ENCODE data around the gene STX8.

The STX8 gene

DNA sequence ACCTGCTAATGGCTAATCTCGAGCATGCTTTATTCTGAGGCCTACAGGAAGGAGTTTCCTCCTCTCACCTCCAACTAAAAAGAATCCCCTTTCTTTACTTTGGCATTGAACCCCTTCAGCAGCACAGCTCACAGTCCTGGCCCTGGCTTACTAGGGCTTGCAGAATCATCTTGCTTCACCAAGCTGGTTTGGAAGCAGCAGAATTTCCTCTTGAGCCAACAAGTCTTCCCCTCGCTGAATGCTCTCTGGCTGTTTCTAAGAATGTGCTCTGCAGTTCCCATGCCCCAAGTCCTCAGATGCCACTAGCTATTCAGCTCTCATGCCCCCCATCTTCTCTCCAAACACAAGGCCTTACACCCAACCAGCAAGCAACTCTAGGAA is 283.1 kb downstream of the STX8 start:
- DNase-seq (ENCODE audit: low spot score): no peak

DNA sequence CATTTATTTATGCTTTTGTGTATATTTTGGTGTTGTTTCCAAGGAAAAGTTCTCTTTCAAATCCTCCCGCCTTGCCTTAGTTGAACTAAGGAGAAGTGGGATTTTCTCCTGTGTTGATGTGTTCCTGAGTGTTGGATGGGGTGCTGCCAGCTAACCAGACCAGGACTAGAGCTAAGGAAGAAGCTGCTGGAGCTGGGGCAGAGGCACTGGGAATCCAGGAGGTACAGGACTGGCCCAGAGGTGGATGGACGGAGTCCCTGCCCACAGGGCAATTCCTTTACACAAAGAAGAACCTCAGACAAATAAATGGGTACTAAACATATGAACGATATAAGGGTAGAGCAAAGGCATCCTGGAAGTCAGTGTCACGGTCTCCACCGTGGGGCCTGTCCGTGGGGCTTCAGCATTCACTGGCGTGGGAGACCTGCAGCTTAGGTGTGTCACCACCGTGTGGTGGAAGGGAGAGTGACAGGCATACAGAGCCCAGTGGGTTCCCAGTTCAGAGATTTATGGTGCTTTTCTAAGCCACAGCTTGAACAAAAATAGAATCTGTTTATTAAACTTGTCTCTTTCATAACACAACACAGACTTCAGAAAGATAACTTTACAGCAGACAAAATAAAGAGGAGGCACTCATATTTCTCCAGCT is 283.6 kb downstream of the STX8 start:
- DNase-seq (ENCODE audit: low spot score): peak; percentile 46

DNA sequence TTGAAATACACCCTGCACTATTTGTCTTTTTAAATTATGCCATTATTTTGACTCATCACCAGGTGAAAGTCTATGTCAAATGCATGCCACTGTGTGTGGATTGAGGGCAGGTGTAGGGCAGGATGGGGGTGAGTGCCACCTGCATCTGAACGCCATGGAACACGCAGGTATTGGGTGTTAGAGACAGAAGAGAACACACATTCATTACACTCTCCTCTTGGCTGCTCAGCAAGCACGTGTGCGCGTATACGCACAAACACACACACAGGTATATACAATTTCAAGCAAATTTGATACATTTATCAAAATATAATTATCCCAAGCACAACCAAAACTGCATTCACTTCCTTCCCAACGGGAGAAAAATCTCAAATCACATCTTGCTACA is 285.4 kb downstream of the STX8 start:
- DNase-seq (ENCODE audit: low spot score): no peak

GRCh38 chr17:9287306-9287705 is 288.3 kb downstream of the STX8 start:
- no peak for DNase-seq (ENCODE audit: low spot score)

DNA sequence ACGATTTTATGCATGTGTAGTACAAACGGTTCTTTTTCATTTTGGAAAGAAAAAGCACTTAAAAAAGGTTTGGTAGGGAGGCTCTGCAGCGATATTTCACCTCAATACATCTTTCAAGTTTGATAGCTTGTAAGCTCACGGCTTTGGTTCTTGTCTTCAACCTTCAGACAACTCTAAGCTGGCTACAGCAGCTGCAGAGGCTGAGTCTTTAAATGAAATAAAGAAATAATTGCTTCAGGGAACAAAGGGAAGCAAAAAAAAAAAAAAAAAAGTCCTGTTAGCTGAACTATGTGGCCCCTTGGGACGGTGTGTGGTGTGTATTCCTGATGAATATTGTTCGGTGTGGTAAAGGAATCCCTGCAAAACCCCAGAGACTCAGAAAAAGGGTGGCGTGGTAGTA is 289.2 kb downstream of the STX8 start:
- no peak for DNase-seq (ENCODE audit: low spot score)

DNA sequence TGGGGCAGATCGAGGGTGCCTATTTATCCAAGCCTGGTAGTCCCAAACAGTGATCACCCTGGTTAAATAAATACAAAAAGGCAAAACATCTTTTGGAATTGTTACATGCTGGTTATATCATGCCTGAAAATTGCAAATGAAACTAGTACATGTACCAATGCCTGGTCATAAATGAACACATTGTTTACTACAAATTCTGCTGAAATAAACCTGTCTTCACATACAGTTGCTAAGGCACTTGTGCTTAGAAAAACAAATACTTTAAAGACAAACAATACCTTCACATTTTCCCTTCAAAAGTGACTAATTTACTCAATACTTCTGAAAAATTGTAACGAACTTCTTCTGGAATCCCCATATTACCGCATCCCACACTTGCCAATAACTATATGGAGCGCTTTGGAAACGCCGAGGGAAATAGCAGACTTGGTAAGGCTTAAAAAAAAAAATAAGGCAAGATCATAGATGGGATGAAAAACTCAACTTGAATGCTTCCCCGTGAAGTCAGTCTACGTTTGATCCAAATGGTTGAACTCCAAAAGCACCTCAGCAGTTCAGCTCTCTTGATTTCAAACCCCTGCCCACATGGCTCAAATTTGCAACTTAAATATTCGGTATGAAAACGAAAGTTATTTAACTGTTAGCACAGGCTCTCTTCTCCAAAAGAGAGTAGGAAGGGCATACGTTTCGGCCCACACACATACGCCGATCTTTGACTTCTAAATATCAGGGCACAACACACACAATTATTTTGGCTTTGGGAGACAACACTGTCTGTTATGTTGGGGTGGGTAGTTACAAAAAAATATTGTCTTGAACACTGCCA is 289.8 kb downstream of the STX8 start:
- DNase-seq (ENCODE audit: low spot score): no peak

GRCh38 chr17:9284884-9285283 is 290.7 kb downstream of the STX8 start:
- no peak for DNase-seq (ENCODE audit: low spot score)

DNA sequence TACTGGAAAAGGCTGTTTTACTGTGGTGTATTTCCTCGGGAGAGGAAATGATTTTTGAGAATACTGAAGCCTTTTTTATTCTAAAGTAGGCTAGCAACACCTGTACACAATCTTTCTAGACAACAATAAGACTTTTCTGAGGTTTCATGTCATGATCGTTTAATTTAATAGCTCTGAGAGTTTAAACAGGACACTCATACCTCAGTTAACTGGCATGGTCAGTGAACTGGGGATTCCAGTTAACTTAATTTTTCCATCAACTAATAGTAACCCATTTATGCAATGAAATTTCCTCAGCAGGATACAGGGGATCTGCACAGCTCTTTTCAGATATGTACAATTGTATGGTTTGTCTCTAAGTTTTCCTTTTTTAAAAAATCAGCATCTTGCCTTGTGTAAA is 291.7 kb downstream of the STX8 start:
- no peak for DNase-seq (ENCODE audit: low spot score)

GRCh38 chr17:9279893-9280292 is 295.7 kb downstream of the STX8 start:
- no peak for DNase-seq (ENCODE audit: low spot score)

GRCh38 chr17:9274973-9275372 is 300.6 kb downstream of the STX8 start:
- DNase-seq (ENCODE audit: low spot score): no peak

DNA sequence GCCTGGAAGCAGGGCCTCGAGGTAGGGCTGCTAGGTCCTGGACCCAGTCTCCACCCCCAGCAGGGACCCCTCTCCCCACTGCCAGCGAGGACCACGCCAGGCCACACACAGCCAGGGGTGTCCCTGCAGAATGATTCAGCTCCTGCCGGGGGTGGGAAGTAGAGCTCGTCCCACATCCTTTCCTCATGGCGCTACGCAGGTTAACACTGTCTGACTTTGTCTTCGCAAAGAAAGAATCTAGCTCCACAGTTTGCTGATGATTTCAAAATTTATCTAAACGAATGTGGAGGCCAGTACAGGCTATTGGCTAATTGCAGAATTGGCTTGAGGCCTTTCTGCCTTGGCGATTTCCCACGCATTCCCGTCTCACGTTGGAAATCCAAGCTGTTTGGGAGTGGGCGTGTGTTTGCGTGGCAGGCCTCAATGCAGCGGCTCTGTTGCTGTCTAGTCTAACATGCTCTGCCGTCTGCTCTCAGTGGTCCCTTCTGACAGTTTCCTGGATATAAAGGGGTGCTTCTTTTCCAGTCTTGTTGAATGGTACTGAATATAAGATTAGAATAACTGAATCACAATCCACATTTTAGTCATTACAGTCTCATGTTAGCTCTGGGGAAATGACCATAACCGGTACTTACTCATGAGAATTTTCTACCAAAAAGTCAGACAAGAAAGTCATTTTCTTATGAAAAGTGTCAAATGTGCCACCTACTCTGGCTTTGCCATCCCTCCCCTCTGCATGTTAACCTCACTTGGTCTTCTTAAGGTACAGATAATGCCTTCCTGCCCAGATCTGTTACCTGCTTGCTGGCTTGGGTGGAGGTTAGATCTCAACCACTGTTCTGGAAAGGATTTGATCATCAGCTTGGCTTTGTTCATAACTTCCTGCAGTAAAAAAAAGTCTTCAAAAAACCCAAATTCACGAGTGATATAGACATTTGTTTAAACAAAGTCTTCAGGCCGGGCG is 301.9 kb downstream of the STX8 start:
- DNase-seq (ENCODE audit: low spot score): no peak

- no peak for DNase-seq (ENCODE audit: low spot score)
Measured at GRCh38 chr17:9272501-9273200, 303.0 kb downstream of the STX8 start.

DNA sequence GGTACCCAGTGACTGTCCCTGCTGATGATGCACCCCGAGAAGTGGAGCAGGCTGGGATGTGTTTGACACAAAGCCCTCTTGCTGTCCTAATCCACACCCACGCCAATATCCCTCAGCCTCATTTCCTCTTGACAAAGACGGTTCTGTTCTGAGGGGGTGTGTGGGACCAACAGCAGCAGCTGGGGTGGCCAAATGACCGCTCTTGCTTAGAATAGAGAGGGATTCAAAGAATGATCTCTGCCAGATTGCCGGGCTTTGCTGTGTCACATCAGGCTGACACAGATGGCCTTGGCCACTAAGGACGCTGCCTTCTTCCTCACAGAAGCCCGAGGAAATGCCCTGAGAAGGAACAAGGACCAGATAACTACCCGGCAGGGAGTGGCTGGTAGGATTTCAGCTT is 303.6 kb downstream of the STX8 start:
- DNase-seq (ENCODE audit: low spot score): no peak

GRCh38 chr17:9270921-9271320 is 304.7 kb downstream of the STX8 start:
- DNase-seq (ENCODE audit: low spot score): no peak

DNA sequence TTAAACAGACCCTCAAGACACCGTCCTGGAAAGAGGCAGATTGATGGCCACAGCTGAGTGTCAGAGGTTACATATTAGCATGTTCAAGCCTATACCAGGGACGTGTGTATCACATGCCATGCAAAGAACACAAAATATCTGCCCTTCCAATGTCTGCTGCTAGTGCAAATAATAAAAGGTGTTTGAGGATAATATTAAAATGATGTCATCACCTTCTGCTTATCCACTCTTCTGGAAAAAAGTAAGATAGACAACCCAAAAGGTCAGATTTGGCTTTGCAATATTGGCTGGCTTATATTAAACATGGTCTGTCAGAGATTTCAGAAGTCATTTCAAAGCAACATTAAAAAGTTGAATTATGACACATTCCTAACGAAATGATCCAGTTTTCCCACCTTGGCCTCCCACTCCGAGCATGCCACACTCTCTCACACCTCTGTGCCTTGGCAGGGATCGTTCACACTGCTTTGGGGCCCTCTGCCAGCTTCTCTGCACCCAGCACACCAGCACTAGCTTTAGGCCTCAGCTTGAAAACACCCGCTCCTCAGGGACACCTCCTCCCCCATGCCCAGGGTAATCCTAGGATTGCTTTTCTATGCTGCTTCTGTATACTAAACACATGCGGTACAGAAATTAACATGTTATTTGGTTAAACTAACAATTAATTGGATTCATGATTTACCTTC is 306.1 kb downstream of the STX8 start:
- no peak for DNase-seq (ENCODE audit: low spot score)

DNA sequence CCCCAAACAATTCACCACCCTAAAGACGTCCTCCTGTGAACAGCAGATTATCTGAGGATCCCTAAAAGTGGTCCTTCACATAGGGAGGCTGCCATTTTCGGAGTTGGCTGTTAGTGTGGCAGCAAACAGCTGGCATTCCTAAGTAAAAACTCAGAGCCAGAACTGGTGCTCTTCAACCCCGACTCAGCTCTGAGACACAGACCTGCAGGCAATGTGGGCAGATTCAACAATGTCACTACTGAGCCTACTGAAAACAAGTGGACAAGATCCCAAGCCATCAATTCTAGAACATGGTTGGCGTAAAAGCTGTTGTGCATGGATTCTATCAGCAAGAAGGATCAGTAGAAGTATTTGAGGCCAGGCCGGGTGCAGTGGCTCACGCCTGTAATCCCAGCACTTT is 307.1 kb downstream of the STX8 start:
- DNase-seq (ENCODE audit: low spot score): no peak

DNA sequence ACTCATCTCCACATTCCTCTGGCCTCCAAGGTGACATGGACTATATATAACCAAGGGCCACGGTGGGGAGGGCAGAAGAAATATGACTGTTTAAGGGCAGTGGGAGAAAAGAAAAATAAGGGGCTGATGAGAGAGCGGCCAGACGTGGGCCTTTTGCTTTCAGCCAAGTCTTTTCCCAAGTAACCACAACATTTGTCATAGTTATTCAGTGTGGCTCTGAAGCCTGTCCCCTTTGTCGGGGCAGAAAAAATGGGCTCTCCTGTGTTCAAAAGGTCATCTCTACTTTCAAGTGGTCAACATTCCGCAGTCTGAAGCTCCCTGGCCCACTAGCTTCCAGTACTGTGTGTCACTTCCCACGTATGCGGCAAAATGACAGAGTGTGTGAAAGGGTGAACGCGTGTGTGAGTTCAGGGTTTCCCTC is 308.9 kb downstream of the STX8 start:
- DNase-seq (ENCODE audit: low spot score): no peak

DNA sequence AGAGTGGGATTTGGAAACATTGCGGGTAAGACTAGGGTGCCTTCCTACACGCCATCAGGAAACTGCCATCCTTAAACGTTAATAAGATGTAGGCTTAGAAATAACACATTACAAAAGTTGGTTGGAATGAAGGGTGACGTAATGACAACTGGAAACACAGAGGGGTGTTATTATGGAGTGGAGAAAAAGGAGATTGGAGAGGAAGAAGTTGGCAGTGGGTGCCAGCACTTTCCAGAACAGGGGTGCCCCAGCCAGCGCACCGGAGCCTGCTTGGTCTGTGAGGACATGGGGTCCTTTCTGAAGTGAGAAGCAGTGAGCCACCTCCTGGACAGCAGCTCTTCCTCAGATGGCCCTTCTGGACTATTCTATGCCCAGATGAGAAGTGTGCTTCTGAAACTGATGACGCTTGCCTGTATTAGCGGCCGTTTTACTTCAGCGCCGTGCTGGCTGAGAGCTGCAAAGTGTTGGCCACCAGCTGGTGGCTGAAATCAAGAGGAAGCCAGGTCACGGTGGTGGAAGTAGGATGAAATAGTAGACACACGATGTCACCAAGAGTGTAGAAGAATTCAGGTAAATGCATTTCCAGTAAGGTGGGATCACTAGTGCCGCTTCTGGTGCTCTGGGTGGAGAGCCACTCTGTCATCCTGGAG is 309.5 kb downstream of the STX8 start:
- DNase-seq (ENCODE audit: low spot score): no peak

DNA sequence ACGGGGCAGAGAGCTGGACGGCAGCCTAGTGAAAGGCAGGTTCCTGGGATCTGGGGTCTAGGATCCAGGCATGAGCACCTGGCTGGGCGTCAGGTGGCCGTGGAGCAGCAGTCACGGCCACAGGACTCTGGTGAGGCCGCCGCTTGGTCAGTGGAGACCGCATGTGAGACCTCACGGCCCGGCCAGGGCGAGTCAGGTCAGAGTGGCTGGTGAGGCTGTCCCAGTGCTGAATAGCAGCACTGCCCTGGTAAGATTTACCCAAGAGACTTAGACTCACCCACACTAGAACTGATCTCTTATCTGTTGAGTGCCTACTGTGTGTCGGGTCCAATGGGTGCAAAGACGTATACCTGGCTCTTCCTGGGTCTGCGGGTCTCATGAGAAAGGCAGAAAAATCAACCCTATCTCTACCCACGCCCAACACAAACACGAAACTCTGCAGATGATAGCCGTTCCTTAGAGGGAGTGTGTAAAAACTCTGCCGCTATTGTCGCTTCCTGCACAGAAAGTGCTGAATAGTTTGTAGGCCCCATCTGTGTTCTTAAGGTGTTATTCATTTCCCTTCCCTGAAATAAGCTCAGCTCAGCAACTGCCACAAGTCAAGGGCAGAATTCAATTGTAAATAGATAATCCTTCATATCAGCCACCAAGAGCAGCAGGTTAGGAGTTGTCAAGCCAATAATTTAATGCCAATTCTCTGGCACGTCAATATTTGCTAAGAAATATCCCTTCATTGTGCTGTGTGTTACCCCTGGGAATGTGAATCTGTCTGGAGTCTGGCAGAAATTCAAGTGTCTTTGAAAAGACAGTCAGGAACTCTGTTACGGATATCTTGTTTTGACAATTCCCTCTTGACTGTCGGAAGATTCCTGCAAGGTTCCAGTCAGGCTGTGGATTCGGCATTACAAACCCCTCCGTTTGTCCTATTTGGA is 314.3 kb downstream of the STX8 start:
- no peak for DNase-seq (ENCODE audit: low spot score)

DNA sequence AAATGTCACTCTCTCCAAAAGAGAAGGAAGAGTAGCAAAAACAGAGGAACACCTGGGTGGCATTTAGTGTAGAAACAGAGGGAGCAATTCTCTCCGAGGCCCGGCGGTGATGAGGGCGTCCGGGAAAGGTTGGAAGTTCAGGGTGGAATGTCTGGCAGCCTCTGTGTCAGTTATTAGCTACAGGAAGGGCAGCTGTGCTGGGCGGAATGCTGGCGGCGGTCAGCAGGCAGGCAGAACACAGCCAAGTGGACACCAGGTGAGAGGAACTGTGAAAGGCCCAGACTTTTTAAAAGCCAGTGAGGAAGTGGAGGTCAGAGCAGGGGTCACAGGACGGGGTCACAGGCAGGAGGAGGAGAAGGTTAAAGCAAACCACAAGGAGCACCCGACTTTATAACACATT is 316.2 kb downstream of the STX8 start:
- DNase-seq (ENCODE audit: low spot score): no peak

All from hepatic stellate cell (primary cell).